ENCODE results near the gene TBX6. TPM values are rescaled to one million over a fixed set of nuclear protein-coding genes. Genes with fewer than 3 reads are reported as not detected.

The TBX6 gene
- total RNA-seq, 1 experiment from 2014 or later: 0.46 TPM

- intact Hi-C loops (cut with micrococcal nuclease; ENCODE audit: unreplicated experiment) (no loop called here), in situ Hi-C loops (cut with HindIII; ENCODE audit: low pct_unique_long_range_greater_than_20kb, low sequenced_read_pairs) (no loop called here)
- ATAC-seq (peak; percentile 18), DNase-seq (ENCODE audit: low read depth, low spot score) (no peak)
- Histone ChIP-seq H3K9me3 (ENCODE audit: control insufficient read depth, insufficient read depth, low read depth, low read length) (no peaks in the 10 kb centered on the region), H3K4me3 (ENCODE audit: low read depth in 2 of 2, low read length in 2 of 2) (peak overlapping the region; percentile 67 to 90), H3K4me1 (ENCODE audit: control insufficient read depth, insufficient read depth, low read length) (peaks cover 30% of the 10 kb centered on the region), H3K27me3 (ENCODE audit: control insufficient read depth, insufficient read depth, low read length) (no peaks in the 10 kb centered on the region), H3K36me3 (ENCODE audit: control insufficient read depth, insufficient read depth, low read length) (peaks cover 21% of the 10 kb centered on the region), H3K27ac (ENCODE audit: low read length) (peak overlapping the region; percentile 91)
- no TSS peak for BruUV-seq (replicated peaks)
- CTCF ChIA-PET: interaction anchor here (1.1 kb wide), 1 partner anchor 9 kb away, joined by 4 read pairs; no protein-coding TSS in a partner anchor
- POLR2A ChIA-PET: no interaction called here
- TF ChIP-seq SIN3A (IDR thresholded peaks at IDR 0.05; ENCODE audit: borderline replicate concordance, insufficient read depth, low read depth, low read length) (no peak), TCF7L2 (IDR thresholded peaks at IDR 0.05; ENCODE audit: low read depth, low read length) (peak; percentile 39; the same call in 1 of the 2 replicates), POLR2AphosphoS5 (IDR thresholded peaks at IDR 0.05; ENCODE audit: low read depth, low read length) (peak; percentile 62)
Measured at GRCh38 chr16:30063893-30064728, 27.6 kb downstream of the TBX6 start.

- DNase-seq (ENCODE audit: low read depth, low spot score): no peak
- Histone ChIP-seq H3K36me3 (ENCODE audit: control insufficient read depth, insufficient read depth, low read length) (peaks cover 16% of the 10 kb centered on the region), H3K27me3 (ENCODE audit: control insufficient read depth, insufficient read depth, low read length) (no peaks in the 10 kb centered on the region), H3K4me1 (ENCODE audit: control insufficient read depth, insufficient read depth, low read length) (peaks cover 23% of the 10 kb centered on the region), H3K27ac (ENCODE audit: low read length) (peak overlapping the region; percentile 91), H3K9me3 (ENCODE audit: control insufficient read depth, insufficient read depth, low read depth, low read length) (no peaks in the 10 kb centered on the region), H3K4me3 (ENCODE audit: low read depth in 2 of 2, low read length in 2 of 2) (peak overlapping the region; percentile 67 to 90; a peak in 2 of 4 replicates)
- in situ Hi-C loops (cut with HindIII; ENCODE audit: low pct_unique_long_range_greater_than_20kb, low sequenced_read_pairs) (no loop called here), intact Hi-C loops (cut with micrococcal nuclease; ENCODE audit: unreplicated experiment) (no loop called here)
- ATAC-seq: no peak
- ChIA-PET POLR2A (interaction anchor here (0.6 kb wide), 1 partner anchor 244 kb away, joined by 3 read pairs; no protein-coding TSS in a partner anchor), CTCF (interaction anchor here (1.1 kb wide), 1 partner anchor 8 kb away, joined by 4 read pairs; no protein-coding TSS in a partner anchor)
- TF ChIP-seq SIN3A (IDR thresholded peaks at IDR 0.05; ENCODE audit: borderline replicate concordance, insufficient read depth, low read depth, low read length): no peak
- no peak for TF ChIP-seq TCF7L2 (IDR thresholded peaks at IDR 0.05; ENCODE audit: low read depth, low read length)
- no peak for TF ChIP-seq CTCF (IDR thresholded peaks at IDR 0.05)
- no peak for TF ChIP-seq REST (IDR thresholded peaks at IDR 0.05; ENCODE audit: insufficient read depth in 1 of 2, low read depth in 2 of 2, low read length in 1 of 2)
- TF ChIP-seq POLR2AphosphoS5 (IDR thresholded peaks at IDR 0.05; ENCODE audit: low read depth, low read length): no peak
- BruUV-seq (replicated peaks): no TSS peak
Measured at GRCh38 chr16:30063278-30063892, 28.3 kb downstream of the TBX6 start.
